ENCODE data around the gene OLFML2A. TPM values are rescaled to one million over a fixed set of nuclear protein-coding genes. Genes with fewer than 3 reads are reported as not detected.

OLFML2A gene
- total and polyA plus RNA-seq, 2 donors from 2014 or later: 5.1 to 12.2 TPM

DNA sequence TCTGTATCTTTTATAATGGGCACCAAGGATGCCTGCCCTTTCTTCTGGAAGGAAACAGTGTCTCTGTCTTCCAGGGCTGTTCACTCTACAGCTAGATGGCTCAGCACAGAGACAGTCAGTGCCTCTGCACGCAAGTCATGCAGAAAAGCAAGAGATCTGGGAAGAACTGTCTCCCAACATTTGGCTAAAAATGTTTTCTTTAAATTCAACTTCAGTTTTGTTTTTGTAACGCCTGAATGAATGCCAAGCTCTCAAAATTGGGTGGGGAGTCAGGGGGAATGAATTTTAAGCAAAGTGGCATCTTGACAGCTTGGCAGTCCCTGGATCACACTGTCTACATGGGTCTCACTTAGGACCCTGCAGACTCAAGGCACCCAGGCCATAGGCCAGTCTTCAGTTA is 12.6 kb downstream of the OLFML2A start:
- no peaks in the 10 kb centered on the region for H3K36me3 ChIP-seq (ENCODE audit: control insufficient read depth in 2 of 3, insufficient read depth in 3 of 3, low read length in 3 of 3)
- H3K4me3 ChIP-seq (ENCODE audit: low read length in 3 of 3): no peak overlapping the region
- DNase-seq (peak in 2 of 5 donors; percentile 6 to 22), FAIRE-seq (no peak)
- H3K9me3 ChIP-seq (ENCODE audit: control insufficient read depth in 2 of 3, insufficient read depth in 1 of 3, low read length in 3 of 3): no peaks in the 10 kb centered on the region
- TF ChIP-seq CTCF (IDR thresholded peaks at IDR 0.05; ENCODE audit: borderline replicate concordance, extremely low read depth, insufficient read depth): no peak
- H3K27me3 ChIP-seq (ENCODE audit: control insufficient read depth, insufficient read depth, low read length): no peaks in the 10 kb centered on the region
- no peak overlapping the region for H3K27ac ChIP-seq (ENCODE audit: low read depth in 2 of 2, low read length in 2 of 2)
- H3K9ac ChIP-seq (ENCODE audit: low read length in 3 of 3): no peak overlapping the region
- intact Hi-C loops (cut with DNase I): no loop called here
- no peaks in the 10 kb centered on the region for H3K4me1 ChIP-seq (ENCODE audit: control insufficient read depth in 2 of 3, insufficient read depth in 2 of 3, low read depth in 1 of 3, low read length in 3 of 3)

GRCh38 chr9:124790301-124790700 is 13.4 kb downstream of the OLFML2A start:
- H3K9me3 ChIP-seq (ENCODE audit: control insufficient read depth in 2 of 3, insufficient read depth in 1 of 3, low read length in 3 of 3): no peaks in the 10 kb centered on the region
- no peak overlapping the region for H3K4me3 ChIP-seq (ENCODE audit: low read length in 3 of 3)
- FAIRE-seq: no peak
- intact Hi-C loops (cut with DNase I): no loop called here
- no peak overlapping the region for H3K27ac ChIP-seq (ENCODE audit: low read depth in 2 of 2, low read length in 2 of 2)
- H3K4me1 ChIP-seq (ENCODE audit: control insufficient read depth in 2 of 3, insufficient read depth in 2 of 3, low read depth in 1 of 3, low read length in 3 of 3): no peaks in the 10 kb centered on the region
- H3K36me3 ChIP-seq (ENCODE audit: control insufficient read depth in 2 of 3, insufficient read depth in 3 of 3, low read length in 3 of 3): no peaks in the 10 kb centered on the region
- H3K9ac ChIP-seq (ENCODE audit: low read length in 3 of 3): no peak overlapping the region
- peak in 1 of 5 donors; percentile 28 for DNase-seq
- TF ChIP-seq CTCF (IDR thresholded peaks at IDR 0.05; ENCODE audit: borderline replicate concordance, extremely low read depth, insufficient read depth): no peak
- no peaks in the 10 kb centered on the region for H3K27me3 ChIP-seq (ENCODE audit: control insufficient read depth, insufficient read depth, low read length)

- H3K4me1 ChIP-seq (ENCODE audit: control insufficient read depth in 2 of 3, insufficient read depth in 2 of 3, low read depth in 1 of 3, low read length in 3 of 3): no peaks in the 10 kb centered on the region
- H3K27ac ChIP-seq (ENCODE audit: low read depth in 2 of 2, low read length in 2 of 2): no peak overlapping the region
- no peak overlapping the region for H3K9ac ChIP-seq (ENCODE audit: low read length in 3 of 3)
- no peaks in the 10 kb centered on the region for H3K36me3 ChIP-seq (ENCODE audit: control insufficient read depth in 2 of 3, insufficient read depth in 3 of 3, low read length in 3 of 3)
- no peaks in the 10 kb centered on the region for H3K9me3 ChIP-seq (ENCODE audit: control insufficient read depth in 2 of 3, insufficient read depth in 1 of 3, low read length in 3 of 3)
- FAIRE-seq (no peak), DNase-seq (no peak)
- no peaks in the 10 kb centered on the region for H3K27me3 ChIP-seq (ENCODE audit: control insufficient read depth, insufficient read depth, low read length)
- no peak overlapping the region for H3K4me3 ChIP-seq (ENCODE audit: low read length in 3 of 3)
- intact Hi-C loops (cut with DNase I): no loop called here
- no peak for TF ChIP-seq CTCF (IDR thresholded peaks at IDR 0.05; ENCODE audit: borderline replicate concordance, extremely low read depth, insufficient read depth)
Observed at GRCh38 chr9:124790801-124791505, 14.0 kb downstream of the OLFML2A start.

Measured in kidney (tissue), 14 donors.